Endothelial cell of umbilical vein (primary cell): ENCODE measurements around the gene LALBA. TPM values are rescaled to one million over a fixed set of nuclear protein-coding genes. Genes with fewer than 3 reads are reported as not detected.

Experiments used
- BruUV-seq: library from RNA; stranded (reverse); fragments of 400-500 nt; replicated peaks from 2 replicates; lab custom pipeline; 2021; lab: Mats Ljungman, UMichigan
- CTCF ChIA-PET: fragments of 300-600, 350-600 bp; sonication (Branson Sonifier 250); formaldehyde crosslinking; loops from one replicate; lab custom pipeline; 2021; ENCODE audit warnings: antibody characterized with exemption, inconsistent platforms; lab: Charles Lee
- POLR2A ChIA-PET: fragments of 300-600, 350-600 bp; sonication (Branson Sonifier 250); formaldehyde crosslinking; loops from one replicate; lab custom pipeline; 2021; ENCODE audit warnings: antibody characterized with exemption, inconsistent platforms; lab: Charles Lee
- DNase-seq: peaks from one replicate; pipeline ENCODE4 v3.0.0-alpha.2; 2011; ENCODE audit warnings: low read depth, low spot score
- FAIRE-seq: peaks from 2 replicates; lab custom pipeline; 2011; peaks lifted over from hg19 to GRCh38; lab: Jason Lieb, UNC
- H2AFZ ChIP-seq: 2 replicates; pipeline ENCODE4 v1.6.0; 2012; ENCODE audit warnings: low read depth, low read length, control low read depth, inconsistent platforms
- H3K27ac ChIP-seq: 2 replicates; pipeline ENCODE4 v1.5.1; 2011; ENCODE audit warnings: low read depth, mild to moderate bottlenecking, control low read depth, low read length, moderate library complexity; ENCODE audit not compliant: insufficient read depth
- H3K27me3 ChIP-seq, 2 experiments: 2 replicates each; pipeline versions ENCODE4 v1.6.0 to v1.6.1; 2011; ENCODE audit warnings: low read length in 2 of 2, mixed read lengths in 1 of 2; ENCODE audit not compliant: control insufficient read depth in 2 of 2, insufficient read depth in 2 of 2
- H3K36me3 ChIP-seq, 2 experiments: 2 replicates in 1 of 2; 3 replicates in 1 of 2; pipeline ENCODE4 v1.5.1; 2011; ENCODE audit warnings: low read length in 2 of 2, mild to moderate bottlenecking in 1 of 2, moderate library complexity in 1 of 2; ENCODE audit not compliant: control insufficient read depth in 2 of 2, insufficient read depth in 2 of 2; ENCODE audit errors: extremely low read depth in 1 of 2
- H3K4me1 ChIP-seq: 3 replicates; pipeline ENCODE4 v1.5.1; 2011; ENCODE audit warnings: mild to moderate bottlenecking, low read length; ENCODE audit not compliant: control insufficient read depth, insufficient read depth; ENCODE audit errors: extremely low read depth
- H3K4me2 ChIP-seq: 2 replicates; pipeline ENCODE4 v1.6.1; 2011; ENCODE audit warnings: low read length, control low read depth, mixed read lengths; ENCODE audit not compliant: insufficient read depth
- H3K4me3 ChIP-seq, 3 experiments: fragments of 200-600 bp in 1 of 3; sonication (generic), shearing (Covaris generic) in 1 of 3; replicated peaks in 1 of 3; 2 replicates each; pipeline ENCODE4 v1.5.1; 2011 to 2016; ENCODE audit warnings: control low read depth in 3 of 3, low read length in 3 of 3, mild to moderate bottlenecking in 2 of 3, inconsistent platforms in 1 of 3, low read depth in 1 of 3, moderate library complexity in 1 of 3; ENCODE audit not compliant: insufficient read depth in 1 of 3
- H3K79me2 ChIP-seq: 2 replicates; pipeline ENCODE4 v1.6.0; 2012; ENCODE audit warnings: low read length, inconsistent platforms; ENCODE audit not compliant: control insufficient read depth, insufficient read depth
- H3K9ac ChIP-seq: replicated peaks from 2 replicates; pipeline ENCODE3; 2011; ENCODE audit warnings: low read length, control low read depth; ENCODE audit not compliant: insufficient read depth; ENCODE audit errors: extremely low read depth
- H3K9me1 ChIP-seq: replicated peaks from 3 replicates; pipeline ENCODE4 v1.6.0; 2011; ENCODE audit warnings: mild to moderate bottlenecking, low read length; ENCODE audit not compliant: control insufficient read depth, insufficient read depth; ENCODE audit errors: extremely low read depth
- H3K9me3 ChIP-seq: replicated peaks from 2 replicates; pipeline ENCODE4 v1.5.1; 2012; ENCODE audit warnings: low read length, inconsistent platforms; ENCODE audit not compliant: control insufficient read depth, insufficient read depth
- H4K20me1 ChIP-seq: replicated peaks from 2 replicates; pipeline ENCODE3; 2011; ENCODE audit warnings: mild to moderate bottlenecking, low read length; ENCODE audit not compliant: control insufficient read depth, insufficient read depth; ENCODE audit errors: extremely low read depth
- CTCF ChIP-seq, 2 donors: IDR thresholded peaks; 1 replicate in 1 of 2; 2 replicates in 1 of 2; pipeline ENCODE4 v1.5.1; 2011; ENCODE audit warnings: low read length in 2 of 2, mild to moderate bottlenecking in 2 of 2, moderate library complexity in 2 of 2, control low read depth in 1 of 2, inconsistent platforms in 1 of 2, low read depth in 1 of 2; ENCODE audit not compliant: insufficient read depth in 1 of 2; ENCODE audit errors: extremely low read depth in 1 of 2
- EZH2 ChIP-seq: IDR thresholded peaks from 2 replicates; pipeline ENCODE4 v1.6.1; 2012; ENCODE audit warnings: borderline replicate concordance, low read depth, mild to moderate bottlenecking, moderate library complexity, low read length, inconsistent platforms; ENCODE audit not compliant: severe bottlenecking
- FOS ChIP-seq: IDR thresholded peaks from 2 replicates; pipeline ENCODE4 v1.6.1; 2011; ENCODE audit warnings: mild to moderate bottlenecking, low read length, moderate library complexity, borderline replicate concordance; ENCODE audit not compliant: insufficient read depth
- GATA2 ChIP-seq: IDR thresholded peaks from 2 replicates; pipeline ENCODE4 v1.7.0; 2011; ENCODE audit warnings: low read depth, mild to moderate bottlenecking, moderate library complexity, mixed read lengths, low read length; ENCODE audit not compliant: insufficient read length, insufficient read depth
- JUN ChIP-seq: IDR thresholded peaks from 2 replicates; pipeline ENCODE4 v1.6.1; 2011; ENCODE audit warnings: borderline replicate concordance, low read depth; ENCODE audit not compliant: insufficient read length, insufficient read depth
- MAX ChIP-seq: IDR thresholded peaks from 2 replicates; pipeline ENCODE4 v1.6.1; 2011; ENCODE audit not compliant: insufficient read depth, insufficient read length
- MYC ChIP-seq: IDR thresholded peaks from one replicate; pipeline ENCODE4 v1.6.1; 2011; ENCODE audit warnings: mild to moderate bottlenecking, low read depth, low read length
- POLR2A ChIP-seq: IDR thresholded peaks from 2 replicates; pipeline ENCODE4 v1.6.1; 2012; ENCODE audit warnings: low read depth, mild to moderate bottlenecking, control low read depth, low read length
- POLR2AphosphoS5 ChIP-seq: IDR thresholded peaks from 2 replicates; pipeline ENCODE4 v1.6.1; 2012; ENCODE audit warnings: low read depth, mild to moderate bottlenecking, control low read depth, low read length, moderate library complexity; ENCODE audit not compliant: insufficient read depth
- dilution Hi-C: fragments of 300-500 bp; cut with MboI; formaldehyde crosslinking; loops from one replicate; pipeline ENCODE4 v1.15.0; 2019; ENCODE audit warnings: low sequenced_read_pairs; ENCODE audit not compliant: extremely low pct_ligation_motif_present
- intact Hi-C: fragments of 100-400 bp; cut with micrococcal nuclease; formaldehyde crosslinking; loops from one replicate; pipeline ENCODE4 v1.10.0; 2022
- polyA plus RNA-seq, 4 experiments: library from polyadenylated mRNA; depleted of rRNA in 3 of 4; stranded (reverse) in 3 of 4; unstranded in 1 of 4; fragments of >200 nt; gene quantifications; 2 replicates each; pipeline versions ENCODE4 v1.2.1 to v1.2.3, GENCODE V29; 2011 to 2012; ENCODE audit warnings: missing spikeins in 1 of 4
- total RNA-seq: library from RNA; stranded (reverse); gene quantifications from 2 replicates; pipeline ENCODE4 v1.2.3, GENCODE V29; 2021

The LALBA gene
- total and polyA plus RNA-seq, 2 donors (not counting 3 experiments of a cell fraction or from before 2014, with no cell fraction given) = not detected

- no peaks in the 10 kb centered on the region for H3K9me3 ChIP-seq
- H4K20me1 ChIP-seq = no peaks in the 10 kb centered on the region
- no peak overlapping the region for H3K9ac ChIP-seq
- no peaks in the 10 kb centered on the region for H3K4me1 ChIP-seq
- DNase-seq (no peak), FAIRE-seq (no peak)
- no peaks in the 10 kb centered on the region for H3K9me1 ChIP-seq
- BruUV-seq = no TSS peak
- H3K27ac ChIP-seq = no peak overlapping the region
- intact Hi-C loops = no loop called here
- ChIA-PET CTCF (interaction anchor here (0.7 to 1.9 kb wide), 2 partner anchors 10 to 537 kb away, joined by 3 to 5 read pairs; no protein-coding TSS in a partner anchor), POLR2A (no interaction called here)
- H3K4me3 ChIP-seq = no peak overlapping the region
- H3K27me3 ChIP-seq = peaks cover 0 to 3% of the 10 kb centered on the region in 2 experiments
- no peak overlapping the region for H3K4me2 ChIP-seq
- no peaks in the 10 kb centered on the region for H3K36me3 ChIP-seq
- no peaks in the 10 kb centered on the region for H3K79me2 ChIP-seq
- H2AFZ ChIP-seq = no peak overlapping the region
- TF ChIP-seq CTCF (IDR thresholded peaks at IDR 0.05; ENCODE audit: extremely low read depth in 1 of 2, insufficient read depth in 1 of 2, low read depth in 1 of 2, low read length in 2 of 2) (no peak), POLR2AphosphoS5 (no peak), GATA2 (no peak), EZH2 (no peak), FOS (no peak), MAX (no peak), JUN (no peak), MYC (no peak), POLR2A (no peak)
- dilution Hi-C loops = no loop called here
Observed at GRCh38 chr12:48580831-48581230, 11.0 kb upstream of the LALBA start.
